HG02623 (cell line): ENCODE results near the gene MAB21L3.

Experiments
- ATAC-seq: cut with Tn5 transposase; IDR thresholded peaks from one replicate; pipeline ENCODE4 v1.9.1; 2021; ENCODE audit warnings: moderate library complexity; ENCODE audit not compliant: unreplicated experiment

The MAB21L3 gene

GRCh38 chr1:116107371-116107770 lies 3.8 kb upstream of the MAB21L3 start:
- ATAC-seq = no peak

GRCh38 chr1:116111524-116112021 lies 374 bp downstream of the MAB21L3 start:
- ATAC-seq = no peak

GRCh38 chr1:116112388-116113140 lies 1.4 kb downstream of the MAB21L3 start:
- ATAC-seq = no peak

- ATAC-seq = no peak
Observed at GRCh38 chr1:116113615-116114014, 2.4 kb downstream of the MAB21L3 start.

GRCh38 chr1:116115476-116116439 lies 4.6 kb downstream of the MAB21L3 start:
- ATAC-seq = no peak

GRCh38 chr1:116118471-116118870 lies 7.3 kb downstream of the MAB21L3 start:
- no peak for ATAC-seq

- ATAC-seq = no peak
Observed at GRCh38 chr1:116119876-116120275, 8.7 kb downstream of the MAB21L3 start.

- ATAC-seq = no peak
Observed at GRCh38 chr1:116122955-116123757, 12.0 kb downstream of the MAB21L3 start.

- no peak for ATAC-seq
Observed at GRCh38 chr1:116123837-116124533, 12.8 kb downstream of the MAB21L3 start.

GRCh38 chr1:116125758-116126157 lies 14.6 kb downstream of the MAB21L3 start:
- ATAC-seq = no peak

GRCh38 chr1:116126281-116126680 lies 15.1 kb downstream of the MAB21L3 start:
- ATAC-seq = no peak

- no peak for ATAC-seq
Observed at GRCh38 chr1:116127123-116127847, 16.1 kb downstream of the MAB21L3 start.

- no peak for ATAC-seq
Observed at GRCh38 chr1:116127848-116128540, 16.8 kb downstream of the MAB21L3 start.

- no peak for ATAC-seq
Observed at GRCh38 chr1:116128664-116129063, 17.5 kb downstream of the MAB21L3 start.

GRCh38 chr1:116129537-116129936 lies 18.3 kb downstream of the MAB21L3 start:
- no peak for ATAC-seq

GRCh38 chr1:116130356-116130755 lies 19.2 kb downstream of the MAB21L3 start:
- ATAC-seq = no peak

GRCh38 chr1:116131170-116131569 lies 20.0 kb downstream of the MAB21L3 start:
- no peak for ATAC-seq

GRCh38 chr1:116131866-116132605 lies 20.8 kb downstream of the MAB21L3 start:
- ATAC-seq = no peak
